Liver (tissue), 9 donors: ENCODE measurements around the gene SNCA. TPM values are rescaled to one million over a fixed set of nuclear protein-coding genes. Genes with fewer than 3 reads are reported as not detected.

Experiments
- DNase-seq: peaks from one replicate; pipeline ENCODE4 v3.0.0-alpha.2; 2017; ENCODE audit warnings: low spot score
- H3K27ac ChIP-seq, 2 donors: one replicate each; pipeline ENCODE4 v1.7.0; 2013; ENCODE audit warnings: inconsistent platforms in 2 of 2, low read length in 2 of 2, control low read depth in 1 of 2, low read depth in 1 of 2, mild to moderate bottlenecking in 1 of 2
- H3K27me3 ChIP-seq, 4 donors: one replicate each; pipeline versions ENCODE4 v1.6.1 to v1.7.0; 2013; ENCODE audit warnings: low read length in 3 of 4, inconsistent platforms in 1 of 4, mild to moderate bottlenecking in 1 of 4, moderate library complexity in 1 of 4; ENCODE audit not compliant: control insufficient read depth in 4 of 4, insufficient read depth in 4 of 4
- H3K36me3 ChIP-seq, 4 donors: one replicate each; pipeline versions ENCODE4 v1.6.1 to v1.7.0; 2013; ENCODE audit warnings: low read length in 3 of 4, mild to moderate bottlenecking in 3 of 4, low read depth in 1 of 4, moderate library complexity in 1 of 4; ENCODE audit not compliant: control insufficient read depth in 4 of 4, insufficient read depth in 3 of 4
- H3K4me1 ChIP-seq, 4 donors: one replicate each; pipeline versions ENCODE4 v1.6.1 to v1.7.0; 2013; ENCODE audit warnings: low read length in 3 of 4, mild to moderate bottlenecking in 3 of 4, moderate library complexity in 1 of 4; ENCODE audit not compliant: control insufficient read depth in 4 of 4, insufficient read depth in 4 of 4
- H3K4me3 ChIP-seq, 3 donors: one replicate each; pipeline versions ENCODE4 v1.6.1 to v1.7.0; 2013; ENCODE audit warnings: low read length in 3 of 3, control low read depth in 1 of 3, low read depth in 1 of 3, mild to moderate bottlenecking in 1 of 3
- H3K9ac ChIP-seq, 2 donors: one replicate each; pipeline ENCODE4 v1.7.0; 2013; ENCODE audit warnings: low read length in 2 of 2, mild to moderate bottlenecking in 2 of 2, moderate library complexity in 2 of 2, control low read depth in 1 of 2, low read depth in 1 of 2
- H3K9me3 ChIP-seq, 4 donors: one replicate each; pipeline versions ENCODE4 v1.6.1 to v1.7.0; 2013; ENCODE audit warnings: low read length in 3 of 4; ENCODE audit not compliant: control insufficient read depth in 4 of 4
- EGR1 ChIP-seq, 2 donors: IDR thresholded peaks; 2 replicates each; pipeline ENCODE4 v1.6.1; 2016 to 2018; ENCODE audit warnings: antibody characterized with exemption in 2 of 2, low read depth in 2 of 2
- FOXA1 ChIP-seq: IDR thresholded peaks from 2 replicates; pipeline ENCODE4 v1.6.1; 2016; ENCODE audit warnings: antibody characterized with exemption
- FOXA2 ChIP-seq: IDR thresholded peaks from 2 replicates; pipeline ENCODE4 v1.6.1; 2016; ENCODE audit warnings: antibody characterized with exemption
- GABPA ChIP-seq, 2 donors: IDR thresholded peaks in 1 of 2; conservative IDR thresholded peaks in 1 of 2; 2 replicates each; pipeline ENCODE4 v1.6.1; 2016; ENCODE audit warnings: antibody characterized with exemption in 2 of 2, mild to moderate bottlenecking in 1 of 2, moderate library complexity in 1 of 2
- HNF4A ChIP-seq, 2 donors: conservative IDR thresholded peaks; 2 replicates each; pipeline ENCODE4 v1.6.1; 2016; ENCODE audit warnings: antibody characterized with exemption in 2 of 2, mild to moderate bottlenecking in 2 of 2
- HNF4G ChIP-seq: IDR thresholded peaks from 2 replicates; pipeline ENCODE4 v1.6.1; 2016; ENCODE audit warnings: antibody characterized with exemption
- JUND ChIP-seq, 2 donors: IDR thresholded peaks; 2 replicates each; pipeline ENCODE4 v1.6.1; 2016; ENCODE audit warnings: antibody characterized with exemption in 2 of 2
- NR2F2 ChIP-seq: IDR thresholded peaks from 2 replicates; pipeline ENCODE4 v1.6.1; 2016; ENCODE audit warnings: antibody characterized with exemption
- RAD21 ChIP-seq, 2 donors: IDR thresholded peaks; 2 replicates each; pipeline ENCODE4 v1.6.1; 2016; ENCODE audit warnings: antibody characterized with exemption in 2 of 2, mild to moderate bottlenecking in 2 of 2
- RXRA ChIP-seq, 2 donors: IDR thresholded peaks; 2 replicates each; pipeline ENCODE4 v1.6.1; 2017 to 2018; ENCODE audit warnings: antibody characterized with exemption in 2 of 2, mild to moderate bottlenecking in 1 of 2
- SP1 ChIP-seq: IDR thresholded peaks from 2 replicates; pipeline ENCODE4 v1.6.1; 2018; ENCODE audit warnings: antibody characterized with exemption, mild to moderate bottlenecking
- TAF1 ChIP-seq: conservative IDR thresholded peaks from 2 replicates; pipeline ENCODE4 v1.6.1; 2016; ENCODE audit warnings: antibody characterized with exemption, mild to moderate bottlenecking
- YY1 ChIP-seq: IDR thresholded peaks from 2 replicates; pipeline ENCODE4 v1.6.1; 2016; ENCODE audit warnings: antibody characterized with exemption, mild to moderate bottlenecking
- WGBS: extraction: QIAGEN DNeasy Blood & Tissue Kit; methylation state at CpG from one replicate; pipeline ENCODE4 v1.1.7; 2013; 5-methylcytosine and 5-hydroxymethylcytosine counted together
- polyA plus RNA-seq, 2 donors: library from polyadenylated mRNA; stranded (reverse) in 1 of 2; unstranded in 1 of 2; fragments of 200-250 nt in 1 of 2; fragments of >200 nt in 1 of 2; fragmentation: Nextera tagmentation in 1 of 2; extraction: Ambion mirVana in 1 of 2; gene quantifications; one replicate each; pipeline versions ENCODE4 v1.2.1 to v1.2.3, GENCODE V29; 2013 to 2015
- total RNA-seq, 2 donors: library from RNA; depleted of rRNA; stranded (reverse); fragments of >200 nt; gene quantifications; one replicate each; pipeline ENCODE4 v1.2.3, GENCODE V29; 2014
- TF ChIP-seq, protein P1 (sequence below): fragments of 150-350 bp; IDR thresholded peaks from 2 replicates; pipeline ENCODE4 v1.5.1; 2017; ENCODE audit warnings: improper control_type of control experiment, low read depth, low read length; ENCODE audit not compliant: missing input control
- TF ChIP-seq, protein P2 (sequence below): IDR thresholded peaks from 2 replicates; pipeline ENCODE4 v1.6.1; 2016; ENCODE audit warnings: antibody characterized with exemption
- TF ChIP-seq, protein P3 (sequence below): IDR thresholded peaks from 2 replicates; pipeline ENCODE4 v1.6.1; 2016; ENCODE audit warnings: antibody characterized with exemption
- donor health status: healthy.
- donor health status: healthy.
- donor health status: healthy.
- donor health status: healthy.
- donor health status: healthy.

Gene SNCA
- total and polyA plus RNA-seq, 4 donors = 0.44 to 292 (median 0.70) TPM

DNA sequence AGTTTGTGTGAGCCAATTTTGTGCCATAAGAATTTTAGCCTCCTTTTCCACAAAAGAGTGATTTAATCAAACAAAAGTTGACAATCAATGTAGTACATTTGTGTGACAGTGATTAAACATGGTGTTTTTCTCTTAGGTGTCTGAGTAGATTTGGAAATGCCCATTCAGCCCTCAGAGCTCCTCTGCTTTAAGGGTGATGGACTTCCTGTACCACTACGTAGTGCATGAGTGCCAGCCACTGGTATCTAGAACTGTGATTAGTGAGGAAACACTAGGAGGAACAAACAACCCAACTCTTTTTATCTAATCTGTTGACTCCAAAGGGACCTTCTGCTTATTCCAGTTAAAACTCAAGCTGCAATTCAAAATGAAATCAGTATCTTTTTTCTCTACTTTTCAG lies 151.7 kb downstream of the SNCA start (continued):
- TF ChIP-seq, protein P1, sequence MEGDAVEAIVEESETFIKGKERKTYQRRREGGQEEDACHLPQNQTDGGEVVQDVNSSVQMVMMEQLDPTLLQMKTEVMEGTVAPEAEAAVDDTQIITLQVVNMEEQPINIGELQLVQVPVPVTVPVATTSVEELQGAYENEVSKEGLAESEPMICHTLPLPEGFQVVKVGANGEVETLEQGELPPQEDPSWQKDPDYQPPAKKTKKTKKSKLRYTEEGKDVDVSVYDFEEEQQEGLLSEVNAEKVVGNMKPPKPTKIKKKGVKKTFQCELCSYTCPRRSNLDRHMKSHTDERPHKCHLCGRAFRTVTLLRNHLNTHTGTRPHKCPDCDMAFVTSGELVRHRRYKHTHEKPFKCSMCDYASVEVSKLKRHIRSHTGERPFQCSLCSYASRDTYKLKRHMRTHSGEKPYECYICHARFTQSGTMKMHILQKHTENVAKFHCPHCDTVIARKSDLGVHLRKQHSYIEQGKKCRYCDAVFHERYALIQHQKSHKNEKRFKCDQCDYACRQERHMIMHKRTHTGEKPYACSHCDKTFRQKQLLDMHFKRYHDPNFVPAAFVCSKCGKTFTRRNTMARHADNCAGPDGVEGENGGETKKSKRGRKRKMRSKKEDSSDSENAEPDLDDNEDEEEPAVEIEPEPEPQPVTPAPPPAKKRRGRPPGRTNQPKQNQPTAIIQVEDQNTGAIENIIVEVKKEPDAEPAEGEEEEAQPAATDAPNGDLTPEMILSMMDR = no peak
- no peak for TF ChIP-seq FOXA1
- TF ChIP-seq TAF1 = no peak
- no peak for TF ChIP-seq RAD21 (IDR thresholded peaks at IDR 0.05)

DNA sequence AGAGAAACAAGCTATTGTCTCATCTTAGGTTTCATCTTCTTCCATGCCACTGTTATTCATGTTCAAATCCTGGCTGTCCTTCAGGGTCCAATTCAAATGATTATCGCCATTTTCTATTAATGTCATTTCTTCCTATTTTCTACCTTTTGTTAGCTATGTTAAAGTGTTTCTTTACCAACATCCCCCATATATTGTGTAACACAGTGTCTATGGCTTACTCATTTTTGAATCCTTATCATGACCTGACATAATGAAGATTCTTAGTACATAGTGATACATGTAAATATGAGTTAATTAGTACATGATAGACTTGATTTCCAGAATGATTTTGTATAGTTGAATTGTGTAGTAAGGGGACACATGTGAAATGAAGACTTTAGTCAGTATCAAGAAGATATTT lies 152.4 kb downstream of the SNCA start:
- H3K36me3 ChIP-seq = no peaks in the 10 kb centered on the region
- WGBS = 96% methylated on average over 1 of the region's 1 CpG

DNA sequence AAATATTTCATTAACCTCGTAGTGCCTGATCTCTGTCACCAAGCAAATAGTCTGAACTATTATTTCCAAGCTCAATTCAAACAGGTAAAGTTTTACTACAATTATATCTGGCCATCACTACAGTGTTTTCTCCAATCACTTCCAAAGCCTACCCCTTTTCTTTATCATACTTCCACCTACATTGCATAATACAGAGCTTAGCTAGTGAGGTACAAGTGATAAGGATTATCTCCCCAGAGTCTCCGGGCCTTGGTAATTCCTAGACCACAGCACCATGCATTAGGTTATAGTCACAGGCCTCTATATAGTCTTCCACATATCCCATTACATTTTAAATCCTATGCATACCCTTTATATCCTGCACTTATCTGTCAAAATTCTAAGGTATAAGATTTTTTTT lies 154.2 kb downstream of the SNCA start:
- H3K27ac ChIP-seq = no peak overlapping the region
- H3K36me3 ChIP-seq = no peaks in the 10 kb centered on the region
- H3K9ac ChIP-seq = no peak overlapping the region
- no peak overlapping the region for H3K4me3 ChIP-seq
- H3K27me3 ChIP-seq = no peaks in the 10 kb centered on the region
- DNase-seq = no peak
- 45% methylated on average over 2 of the region's 2 CpGs for WGBS
- no peaks in the 10 kb centered on the region for H3K4me1 ChIP-seq
- H3K9me3 ChIP-seq = peaks cover 0 to 2% (median 0%) of the 10 kb centered on the region in 4 donors
- TF ChIP-seq EGR1 (IDR thresholded peaks at IDR 0.05; ENCODE audit: low read depth in 2 of 2) = no peak
- TF ChIP-seq, protein P1 = no peak
- no peak for TF ChIP-seq RAD21 (IDR thresholded peaks at IDR 0.05)
- no peak for TF ChIP-seq GABPA (IDR thresholded peaks at IDR 0.05 in 1 of 2, conservative IDR thresholded peaks at IDR 0.05 in 1 of 2)
- TF ChIP-seq, protein P2, sequence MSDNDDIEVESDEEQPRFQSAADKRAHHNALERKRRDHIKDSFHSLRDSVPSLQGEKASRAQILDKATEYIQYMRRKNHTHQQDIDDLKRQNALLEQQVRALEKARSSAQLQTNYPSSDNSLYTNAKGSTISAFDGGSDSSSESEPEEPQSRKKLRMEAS = no peak
- no peak for TF ChIP-seq HNF4A (conservative IDR thresholded peaks at IDR 0.05)
- no peak for TF ChIP-seq TAF1
- no peak for TF ChIP-seq RXRA (IDR thresholded peaks at IDR 0.05)
- no peak for TF ChIP-seq NR2F2
- TF ChIP-seq FOXA1 = no peak
- no peak for TF ChIP-seq FOXA2
- TF ChIP-seq, protein P3, sequence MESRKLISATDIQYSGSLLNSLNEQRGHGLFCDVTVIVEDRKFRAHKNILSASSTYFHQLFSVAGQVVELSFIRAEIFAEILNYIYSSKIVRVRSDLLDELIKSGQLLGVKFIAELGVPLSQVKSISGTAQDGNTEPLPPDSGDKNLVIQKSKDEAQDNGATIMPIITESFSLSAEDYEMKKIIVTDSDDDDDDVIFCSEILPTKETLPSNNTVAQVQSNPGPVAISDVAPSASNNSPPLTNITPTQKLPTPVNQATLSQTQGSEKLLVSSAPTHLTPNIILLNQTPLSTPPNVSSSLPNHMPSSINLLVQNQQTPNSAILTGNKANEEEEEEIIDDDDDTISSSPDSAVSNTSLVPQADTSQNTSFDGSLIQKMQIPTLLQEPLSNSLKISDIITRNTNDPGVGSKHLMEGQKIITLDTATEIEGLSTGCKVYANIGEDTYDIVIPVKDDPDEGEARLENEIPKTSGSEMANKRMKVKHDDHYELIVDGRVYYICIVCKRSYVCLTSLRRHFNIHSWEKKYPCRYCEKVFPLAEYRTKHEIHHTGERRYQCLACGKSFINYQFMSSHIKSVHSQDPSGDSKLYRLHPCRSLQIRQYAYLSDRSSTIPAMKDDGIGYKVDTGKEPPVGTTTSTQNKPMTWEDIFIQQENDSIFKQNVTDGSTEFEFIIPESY = no peak
- TF ChIP-seq SP1 = no peak
- no peak for TF ChIP-seq HNF4G
- no peak for TF ChIP-seq YY1
- TF ChIP-seq JUND (IDR thresholded peaks at IDR 0.05) = no peak

More for the DNA sequence above, 152.4 kb downstream of the SNCA start:
- TF ChIP-seq, protein P1 = no peak
- TF ChIP-seq FOXA1 = no peak
- TF ChIP-seq, protein P3 = no peak
- TF ChIP-seq NR2F2 = no peak
- TF ChIP-seq RXRA (IDR thresholded peaks at IDR 0.05) = no peak
- TF ChIP-seq FOXA2 = no peak
- no peak for TF ChIP-seq EGR1 (IDR thresholded peaks at IDR 0.05; ENCODE audit: low read depth in 2 of 2)
- no peak for TF ChIP-seq YY1
- Histone ChIP-seq H3K9me3 (peaks cover 0 to 2% (median 0%) of the 10 kb centered on the region in 4 donors), H3K27me3 (no peaks in the 10 kb centered on the region), H3K9ac (no peak overlapping the region), H3K4me3 (no peak overlapping the region), H3K27ac (no peak overlapping the region), H3K4me1 (no peaks in the 10 kb centered on the region)
- DNase-seq = no peak
